GM19351 (cell line): ENCODE results near the gene GPC3.

ENCODE experiments used
- ATAC-seq: cut with Tn5 transposase; IDR thresholded peaks from one replicate; pipeline ENCODE4 v1.9.1; 2021; ENCODE audit warnings: mild to moderate bottlenecking, moderate library complexity; ENCODE audit not compliant: unreplicated experiment

The GPC3 gene

GRCh38 chrX:133579631-133580030, 405.8 kb downstream of the GPC3 start:
- ATAC-seq = no peak

GRCh38 chrX:133576876-133577275, 408.5 kb downstream of the GPC3 start:
- ATAC-seq = no peak

GRCh38 chrX:133575501-133576136, 409.8 kb downstream of the GPC3 start:
- no peak for ATAC-seq

GRCh38 chrX:133574716-133575115, 410.7 kb downstream of the GPC3 start:
- no peak for ATAC-seq

- no peak for ATAC-seq
These were observed 414.8 kb downstream of the GPC3 start for GRCh38 chrX:133570549-133570948.

- no peak for ATAC-seq
These were observed 416.2 kb downstream of the GPC3 start for GRCh38 chrX:133569217-133569616.

- ATAC-seq = no peak
These were observed 417.3 kb downstream of the GPC3 start for GRCh38 chrX:133568109-133568508.

- no peak for ATAC-seq
These were observed 418.5 kb downstream of the GPC3 start for GRCh38 chrX:133566876-133567275.

GRCh38 chrX:133563705-133564104, 421.7 kb downstream of the GPC3 start:
- no peak for ATAC-seq

GRCh38 chrX:133561251-133561650, 424.1 kb downstream of the GPC3 start:
- ATAC-seq = no peak

- ATAC-seq = no peak
These were observed 425.5 kb downstream of the GPC3 start for GRCh38 chrX:133559909-133560308.

- no peak for ATAC-seq
These were observed 429.5 kb downstream of the GPC3 start for GRCh38 chrX:133555782-133556458.

- ATAC-seq = no peak
These were observed 434.5 kb downstream of the GPC3 start for GRCh38 chrX:133550665-133551485.

- no peak for ATAC-seq
These were observed 436.0 kb downstream of the GPC3 start for GRCh38 chrX:133549295-133549933.

- no peak for ATAC-seq
These were observed 439.0 kb downstream of the GPC3 start for GRCh38 chrX:133546441-133546840.

- no peak for ATAC-seq
These were observed 440.6 kb downstream of the GPC3 start for GRCh38 chrX:133544778-133545177.

GRCh38 chrX:133544115-133544514, 441.3 kb downstream of the GPC3 start:
- ATAC-seq = no peak

GRCh38 chrX:133543654-133544053, 441.7 kb downstream of the GPC3 start:
- ATAC-seq = no peak

GRCh38 chrX:133542476-133542875, 442.9 kb downstream of the GPC3 start:
- no peak for ATAC-seq

GRCh38 chrX:133541021-133541420, 444.4 kb downstream of the GPC3 start:
- no peak for ATAC-seq

GRCh38 chrX:133538148-133538547, 447.2 kb downstream of the GPC3 start:
- no peak for ATAC-seq
